Left hindlimb (tissue), 1 donor: ENCODE results near the gene ASTL.
"Not testable (repeated sequence)": the region's sequence is repeated elsewhere in the genome, so short reads cannot be mapped to it uniquely, and the experiment has no call there.

Source experiments
- DNase-seq: peaks from one replicate; pipeline ENCODE4 v3.0.0-alpha.2; 2018

ASTL gene

DNA sequence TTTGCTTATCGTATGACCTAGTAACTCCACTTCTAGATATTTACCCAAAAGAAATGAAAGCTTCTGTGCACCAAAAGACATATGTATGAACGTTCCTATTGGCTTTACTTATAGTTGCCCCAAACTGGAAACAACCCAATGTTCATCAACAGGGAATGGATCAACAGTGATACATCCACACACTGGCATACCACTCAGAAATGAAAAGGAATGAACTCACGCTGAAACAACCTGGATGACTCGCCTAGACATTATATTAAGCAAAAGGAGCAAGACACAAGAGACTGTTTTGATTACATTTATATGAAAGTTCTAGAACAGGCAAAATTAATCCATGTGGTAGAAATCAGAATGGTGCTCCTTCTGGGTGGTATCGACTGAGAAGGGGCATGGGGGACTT lies 40.9 kb downstream of the ASTL start:
- no peak for DNase-seq

DNA sequence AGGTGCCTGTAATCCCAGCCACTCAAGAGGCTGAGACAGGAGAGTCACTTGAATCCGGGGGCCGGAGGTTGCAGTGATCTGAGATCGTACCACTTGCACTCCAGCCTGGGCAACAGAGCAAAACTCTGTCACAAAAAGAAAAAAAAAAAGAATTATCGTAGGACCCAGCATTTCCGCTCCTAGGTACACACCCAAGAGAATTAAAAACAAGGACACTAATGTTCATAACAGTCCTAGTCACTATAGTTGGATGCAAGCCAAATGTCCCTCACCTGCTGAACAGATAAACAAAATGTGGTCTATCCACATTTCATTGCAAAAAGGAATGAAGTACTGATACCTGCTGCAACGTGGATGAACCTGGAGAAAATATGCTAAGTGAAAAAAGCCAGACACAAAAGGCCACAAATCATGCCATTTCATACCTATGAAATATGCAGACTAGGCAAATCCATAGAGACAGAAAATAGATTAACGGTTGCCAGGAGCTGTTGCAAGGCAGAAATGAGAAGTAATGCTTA lies 43.1 kb downstream of the ASTL start:
- no peak for DNase-seq

DNA sequence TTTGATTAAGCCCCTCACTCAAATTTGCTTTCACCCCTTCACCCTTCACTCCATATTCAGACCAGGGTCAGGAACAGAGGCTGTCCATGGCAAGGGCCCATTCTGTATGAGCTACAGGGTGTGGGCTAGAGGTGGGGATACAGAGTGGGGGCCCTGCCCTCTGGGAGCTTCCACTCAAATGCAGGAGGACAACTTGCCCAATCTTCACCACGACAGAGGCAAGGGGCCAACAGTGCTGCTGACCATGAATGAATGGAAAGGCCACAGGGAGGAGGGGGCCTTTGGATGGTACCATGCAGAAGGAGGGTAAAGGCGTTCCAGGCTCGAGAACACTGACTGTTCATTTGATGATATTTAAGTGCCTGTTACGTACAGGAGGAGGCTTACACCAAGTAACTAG lies 44.8 kb downstream of the ASTL start:
- DNase-seq = no peak

DNA sequence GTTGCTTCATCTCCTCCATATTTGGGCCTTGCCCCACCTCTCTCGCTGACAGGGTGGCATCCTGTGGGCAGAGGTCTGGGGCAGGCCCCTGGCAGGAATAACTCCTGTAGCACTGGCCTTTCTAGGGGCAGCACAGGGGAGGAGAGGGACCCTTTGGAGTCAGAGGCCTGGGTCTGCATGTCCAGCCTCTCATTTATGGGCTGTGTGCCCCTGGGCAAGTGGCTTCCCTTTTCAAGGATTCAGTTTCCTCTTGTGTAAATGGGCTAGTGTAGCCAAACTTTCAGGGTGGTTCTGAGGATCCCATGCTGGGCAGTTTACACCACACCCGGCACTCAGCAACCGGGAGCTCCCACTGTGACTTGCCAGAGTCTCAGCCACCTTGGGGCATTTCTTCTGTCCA lies 45.4 kb downstream of the ASTL start:
- DNase-seq = no peak

DNA sequence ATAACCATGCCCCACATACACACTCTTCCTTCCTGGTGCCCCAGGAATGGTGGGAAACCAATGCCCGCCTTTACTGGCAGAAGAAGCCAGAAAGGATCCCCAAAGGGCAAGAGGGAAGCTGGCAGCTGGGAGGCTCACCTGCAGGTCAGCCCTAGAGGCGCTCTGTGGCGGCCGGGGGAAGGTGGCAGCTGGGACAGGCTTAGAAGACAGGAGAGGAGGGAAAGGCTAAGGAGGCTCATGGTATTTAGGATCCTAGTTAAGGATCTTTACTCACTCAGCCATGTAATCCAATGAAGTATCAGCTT lies 45.8 kb downstream of the ASTL start:
- DNase-seq = no peak

DNA sequence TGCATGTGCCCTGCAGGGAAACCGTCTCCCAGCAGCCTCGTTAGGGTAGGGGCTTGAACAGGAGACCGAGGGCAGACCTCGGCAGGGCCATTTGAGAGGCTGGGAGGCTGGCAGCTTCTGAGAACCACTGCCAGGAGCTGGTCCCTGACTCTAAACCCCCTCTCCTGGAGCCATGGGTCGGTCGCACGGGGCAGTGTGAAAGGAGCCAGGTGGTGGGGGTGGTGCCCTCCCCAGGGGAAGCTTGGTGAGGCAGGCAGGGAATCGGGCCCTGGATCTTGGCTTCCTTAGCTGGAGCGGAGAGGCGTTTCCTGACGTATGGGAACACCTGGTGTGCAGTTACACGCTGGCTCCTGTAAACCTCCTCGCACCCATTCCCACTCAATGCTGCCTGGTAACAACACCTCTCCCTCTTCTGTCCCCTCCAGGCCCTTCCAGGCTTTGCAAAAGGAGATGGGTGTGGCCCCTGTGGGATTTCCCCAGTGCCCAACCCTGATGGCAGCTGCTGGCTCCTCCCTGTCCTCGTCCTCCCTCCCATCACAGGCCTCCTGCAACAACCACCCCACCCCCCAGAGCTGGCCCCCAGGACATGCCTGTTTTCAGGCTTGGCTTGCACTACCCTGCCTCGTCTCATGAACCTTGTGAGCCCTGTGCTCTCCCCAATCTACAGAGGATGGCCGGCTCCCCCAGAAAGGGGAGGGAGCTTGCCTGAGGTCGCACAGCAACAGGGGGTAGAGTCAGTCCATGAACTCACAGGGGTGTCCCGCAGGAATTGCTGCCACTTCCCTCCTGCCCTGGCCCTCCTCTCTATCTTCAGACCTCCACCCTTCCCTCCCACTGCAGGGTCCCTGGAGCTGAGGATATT lies 46.4 kb downstream of the ASTL start:
- DNase-seq = no peak

DNA sequence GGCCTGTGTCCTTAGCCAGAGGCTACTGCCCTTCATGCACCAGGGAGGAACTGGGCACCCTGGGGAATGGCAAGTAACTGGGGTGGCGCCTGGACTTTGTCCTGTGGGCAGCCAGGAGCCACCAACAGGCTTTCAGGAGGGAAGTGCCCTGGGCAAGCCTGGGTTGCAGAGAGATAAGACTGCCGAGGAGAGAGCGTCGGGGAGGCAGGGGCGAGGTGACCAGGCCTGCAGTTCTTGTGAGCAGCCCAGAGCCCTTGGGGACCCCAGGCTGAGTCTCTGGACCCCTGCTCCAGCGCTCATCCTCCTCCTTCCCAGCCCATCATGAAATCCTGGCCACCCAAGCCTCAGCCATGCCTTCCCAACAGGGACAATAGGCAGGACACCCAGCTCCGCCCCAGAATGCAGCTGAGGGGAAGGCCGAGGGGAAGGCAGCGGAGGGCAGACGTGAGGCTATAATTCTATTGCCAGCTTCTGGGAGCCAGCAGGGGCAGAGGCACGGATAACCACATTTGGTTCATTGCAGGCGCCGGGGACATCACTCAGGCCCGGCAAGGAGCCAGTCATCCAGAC lies 47.1 kb downstream of the ASTL start:
- DNase-seq = no peak

DNA sequence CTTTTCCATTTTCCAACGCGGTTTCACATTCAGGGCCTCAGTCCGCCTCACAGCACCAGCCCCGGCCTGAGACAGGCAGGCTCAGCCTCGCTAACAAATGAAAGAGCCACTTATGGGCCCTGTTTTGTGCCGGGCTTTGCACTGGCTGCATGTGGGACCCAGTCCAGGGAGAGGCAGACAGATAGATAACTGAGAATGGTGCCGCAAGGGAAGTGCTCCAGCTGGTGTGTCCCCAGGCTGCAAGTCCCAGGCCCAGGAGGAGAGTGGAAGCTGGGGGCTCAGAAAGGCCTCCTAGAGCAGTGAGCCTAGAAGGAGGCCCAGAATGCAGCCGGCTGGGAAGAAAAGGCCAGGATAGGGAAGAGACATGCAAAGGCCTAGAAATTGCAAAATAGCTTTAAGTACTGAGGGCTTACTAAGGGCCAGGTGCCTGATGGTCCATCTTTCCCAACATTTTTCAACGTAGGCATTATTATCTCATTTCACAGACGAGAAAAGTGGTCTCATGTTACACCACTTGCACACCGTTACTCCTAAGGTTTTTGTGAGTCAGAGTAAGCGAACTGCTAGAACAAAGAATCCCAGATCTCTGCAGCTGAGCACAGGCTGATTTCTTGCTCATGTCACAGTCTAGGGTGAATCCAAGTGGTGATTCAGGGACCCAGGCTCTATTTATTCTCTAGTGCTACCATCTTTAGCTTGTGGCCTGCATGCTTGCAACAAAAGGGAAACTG lies 47.9 kb downstream of the ASTL start:
- no peak for DNase-seq

DNA sequence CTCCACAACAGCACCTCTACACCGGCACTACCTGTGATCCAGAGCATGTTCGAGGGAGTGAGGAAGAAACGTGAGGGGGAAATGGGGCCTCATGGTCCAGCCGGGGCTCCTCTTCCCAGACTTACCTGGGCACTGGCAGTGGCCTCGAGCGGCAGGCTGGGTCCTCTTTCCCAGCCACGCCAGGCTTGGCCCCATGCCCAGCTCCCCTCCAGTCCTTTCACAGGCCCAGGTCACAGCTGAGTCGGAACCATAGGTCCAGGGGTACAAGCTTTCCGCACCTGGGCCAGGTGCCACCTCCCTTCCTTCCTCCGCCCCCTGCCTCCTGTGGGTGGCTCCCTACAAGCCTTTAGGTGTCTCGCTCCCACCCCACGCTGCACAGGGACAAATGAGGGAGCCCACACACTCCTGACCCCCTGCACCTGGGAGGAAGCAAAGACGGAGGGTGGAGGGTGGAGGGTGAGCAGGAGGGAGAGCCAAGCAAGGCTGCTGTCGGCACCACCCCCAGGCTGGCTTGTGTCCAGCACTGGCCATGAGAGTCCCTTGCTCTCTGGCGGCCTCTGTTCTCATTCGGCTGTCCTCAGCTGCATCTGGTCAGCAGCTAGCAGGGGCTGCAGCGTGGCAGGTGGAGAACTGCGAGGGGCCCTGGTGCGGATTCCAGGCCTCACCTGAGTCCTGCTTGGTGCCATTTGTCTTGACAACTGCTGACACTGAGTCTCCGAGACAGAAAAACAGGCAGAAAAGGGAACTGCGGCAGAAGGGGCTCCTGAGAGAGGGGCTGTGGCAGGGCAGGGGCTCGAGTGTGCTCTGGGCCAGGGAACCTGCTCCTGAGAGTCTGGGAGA lies 48.7 kb downstream of the ASTL start:
- no peak for DNase-seq

DNA sequence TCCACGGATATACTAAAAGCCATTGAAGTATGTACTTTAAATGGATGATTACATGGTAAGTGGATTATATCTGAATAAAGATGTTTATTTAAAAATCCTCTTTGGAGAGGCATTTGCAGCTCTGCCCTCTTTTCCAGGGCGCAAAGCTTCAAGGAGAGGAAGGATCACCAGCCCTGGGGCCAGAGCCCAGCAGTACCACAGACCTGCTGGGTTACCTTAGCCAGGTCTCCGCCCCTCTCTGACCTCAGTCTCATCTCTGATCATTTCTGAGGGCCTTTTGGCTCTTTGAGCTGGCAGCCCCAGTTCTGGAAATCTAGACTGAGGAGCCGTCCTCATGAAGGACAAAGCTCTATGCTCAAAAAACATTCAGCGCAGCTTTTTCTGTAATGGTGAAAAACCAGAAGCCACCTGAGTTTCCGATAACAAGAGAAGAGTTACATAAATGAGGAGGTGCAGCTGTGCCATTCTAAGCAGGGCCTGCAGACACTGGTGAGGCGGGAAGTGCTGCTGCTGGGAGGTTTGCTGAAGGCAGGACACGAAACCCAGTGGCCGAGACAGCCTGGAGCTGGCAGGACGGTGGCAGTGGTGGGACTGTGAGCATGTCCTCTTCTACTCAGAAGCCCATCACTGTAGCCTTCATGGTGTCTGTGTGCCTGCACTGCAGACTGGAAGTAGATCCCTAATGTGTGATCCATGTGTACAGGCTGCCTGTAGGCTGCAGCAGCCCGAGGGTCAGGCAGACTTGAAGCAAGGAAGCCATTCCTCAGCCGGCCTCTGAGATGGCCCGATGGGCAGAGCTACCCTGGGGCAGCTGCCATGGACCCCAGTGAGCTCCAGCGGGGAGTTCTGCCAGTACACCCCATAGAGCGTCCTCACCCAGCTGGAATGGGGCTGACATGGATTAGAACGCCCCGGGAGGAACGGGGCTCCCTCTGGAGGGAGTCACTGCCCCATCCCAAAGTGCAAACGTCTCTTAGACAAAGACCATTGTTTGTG lies 49.7 kb downstream of the ASTL start:
- DNase-seq = no peak

DNA sequence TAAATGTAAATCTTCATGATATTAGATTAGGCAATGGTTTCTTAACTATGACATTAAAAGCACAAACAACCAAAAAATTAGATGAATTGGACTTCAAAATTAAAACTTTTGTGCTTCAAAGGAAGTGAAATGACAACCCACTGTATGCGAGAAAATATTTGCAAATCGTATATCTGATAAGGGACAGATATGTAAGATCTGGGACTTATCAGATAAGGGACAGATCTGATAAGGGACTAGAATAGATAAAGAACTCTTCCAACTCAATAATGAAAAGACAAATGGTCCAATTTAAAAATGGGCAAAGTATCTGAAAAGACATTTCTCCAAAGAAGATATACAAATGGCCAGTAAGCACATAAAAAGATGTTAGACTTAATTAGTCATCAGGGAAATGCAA lies 51.2 kb downstream of the ASTL start:
- no peak for DNase-seq

DNA sequence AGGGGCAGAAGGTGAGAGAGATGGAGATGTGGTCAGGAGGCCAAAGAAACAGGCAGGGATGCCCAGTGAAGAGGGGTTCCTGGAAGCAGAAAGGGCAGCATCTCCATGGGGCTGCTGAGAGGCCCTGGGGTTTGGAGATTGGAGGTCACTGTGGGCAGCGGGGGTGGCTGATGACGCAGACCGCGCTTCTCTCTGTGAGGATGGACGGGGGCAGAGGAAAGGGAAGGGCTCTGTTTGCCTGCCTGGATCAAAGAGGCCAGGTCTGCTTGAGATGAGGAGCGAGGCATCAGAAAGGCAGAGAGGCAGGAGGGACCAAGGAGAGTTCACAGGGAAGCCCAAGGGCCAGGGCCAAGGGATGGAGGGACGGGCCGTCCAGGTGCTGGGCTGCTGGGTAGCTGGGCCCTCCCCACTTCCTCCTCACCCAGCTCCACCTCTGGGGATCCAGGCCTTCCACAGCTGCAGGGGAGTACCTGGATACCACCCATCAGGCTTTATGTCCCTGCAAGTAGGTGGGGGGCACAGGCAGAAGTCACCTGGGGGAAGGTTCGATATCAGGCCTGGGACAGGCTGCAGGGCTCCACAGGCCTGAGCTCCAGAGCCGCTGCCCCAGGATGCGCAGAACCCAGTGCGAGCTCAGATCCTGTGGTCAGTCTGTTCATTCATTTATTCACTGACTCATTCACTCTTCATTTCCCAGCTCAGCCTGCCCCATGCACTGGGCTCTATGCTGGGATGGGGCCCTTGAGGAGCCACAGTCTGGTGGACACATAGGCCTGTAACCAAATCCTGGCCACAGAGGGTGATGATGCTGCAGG lies 52.6 kb downstream of the ASTL start:
- no peak for DNase-seq

DNA sequence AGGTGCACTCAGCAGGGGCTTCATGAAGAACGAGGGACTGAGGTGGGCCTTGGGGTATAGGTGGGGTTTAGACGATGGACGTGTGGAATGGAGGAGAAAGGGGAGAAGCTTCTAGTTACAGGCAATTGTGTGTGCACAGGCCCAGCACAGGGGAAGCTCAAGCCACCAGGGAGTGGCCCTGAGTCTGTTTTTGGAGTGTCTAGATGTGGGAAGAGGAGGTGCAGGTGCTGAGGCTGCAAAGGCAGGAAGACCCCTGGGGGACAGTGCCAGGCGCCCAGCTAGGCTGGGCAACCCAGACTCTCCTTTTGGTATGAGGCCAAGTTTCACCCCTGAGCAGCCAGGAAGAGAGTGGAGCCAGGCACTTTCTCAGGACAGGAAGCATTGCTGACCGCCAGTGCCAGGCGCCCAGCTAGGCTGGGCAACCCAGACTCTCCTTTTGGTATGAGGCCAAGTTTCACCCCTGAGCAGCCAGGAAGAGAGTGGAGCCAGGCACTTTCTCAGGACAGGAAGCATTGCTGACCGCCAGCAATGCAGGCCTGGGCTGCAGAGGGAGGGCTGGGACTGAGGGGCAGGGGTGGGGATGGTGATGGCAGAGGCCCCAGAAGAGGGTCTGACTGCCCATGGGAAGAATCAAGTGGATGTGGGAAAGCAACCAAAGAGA lies 53.3 kb downstream of the ASTL start:
- DNase-seq = not testable (repeated sequence)

DNA sequence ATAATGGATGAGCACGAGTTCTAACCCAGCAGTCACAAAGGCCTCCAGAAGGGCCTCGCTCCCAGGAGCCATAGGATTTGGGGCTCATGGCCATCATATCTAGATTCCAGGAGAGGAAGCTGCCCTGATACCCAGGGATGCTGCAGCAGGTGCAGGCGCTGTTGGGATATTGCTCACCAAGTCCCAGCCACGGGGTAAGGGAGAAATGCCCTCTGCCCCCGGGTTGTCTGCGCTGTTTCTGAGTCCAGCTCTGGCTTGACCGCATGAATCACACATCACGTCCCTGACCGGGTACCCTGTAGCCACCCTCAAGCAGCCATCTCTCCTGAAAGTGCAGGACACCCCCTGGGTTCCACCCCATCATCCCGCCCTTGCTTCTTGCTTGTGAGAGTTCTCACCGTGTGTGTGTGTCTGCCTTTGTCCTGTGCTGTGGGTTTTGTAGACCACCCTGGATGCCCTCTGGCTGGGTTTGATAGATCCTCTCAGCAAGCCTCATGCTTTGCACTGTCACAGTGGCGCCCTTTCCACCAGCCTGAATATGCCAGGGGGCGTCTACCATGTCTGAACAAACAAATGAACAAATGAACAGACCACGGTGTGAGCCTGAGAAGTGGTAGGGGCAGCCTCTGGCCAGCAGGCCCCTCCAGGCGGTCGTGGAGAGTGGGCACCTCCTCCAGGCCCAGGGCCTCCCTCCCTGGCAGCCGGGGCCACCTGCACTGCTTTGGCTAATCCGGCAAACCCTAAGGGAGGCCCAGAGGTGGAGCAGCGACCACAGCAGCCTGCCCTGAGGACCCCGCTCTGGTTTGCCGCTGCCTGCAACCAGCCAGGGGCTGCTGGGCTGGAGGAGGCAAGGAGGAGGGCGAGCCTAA lies 54.1 kb downstream of the ASTL start:
- no peak for DNase-seq

DNA sequence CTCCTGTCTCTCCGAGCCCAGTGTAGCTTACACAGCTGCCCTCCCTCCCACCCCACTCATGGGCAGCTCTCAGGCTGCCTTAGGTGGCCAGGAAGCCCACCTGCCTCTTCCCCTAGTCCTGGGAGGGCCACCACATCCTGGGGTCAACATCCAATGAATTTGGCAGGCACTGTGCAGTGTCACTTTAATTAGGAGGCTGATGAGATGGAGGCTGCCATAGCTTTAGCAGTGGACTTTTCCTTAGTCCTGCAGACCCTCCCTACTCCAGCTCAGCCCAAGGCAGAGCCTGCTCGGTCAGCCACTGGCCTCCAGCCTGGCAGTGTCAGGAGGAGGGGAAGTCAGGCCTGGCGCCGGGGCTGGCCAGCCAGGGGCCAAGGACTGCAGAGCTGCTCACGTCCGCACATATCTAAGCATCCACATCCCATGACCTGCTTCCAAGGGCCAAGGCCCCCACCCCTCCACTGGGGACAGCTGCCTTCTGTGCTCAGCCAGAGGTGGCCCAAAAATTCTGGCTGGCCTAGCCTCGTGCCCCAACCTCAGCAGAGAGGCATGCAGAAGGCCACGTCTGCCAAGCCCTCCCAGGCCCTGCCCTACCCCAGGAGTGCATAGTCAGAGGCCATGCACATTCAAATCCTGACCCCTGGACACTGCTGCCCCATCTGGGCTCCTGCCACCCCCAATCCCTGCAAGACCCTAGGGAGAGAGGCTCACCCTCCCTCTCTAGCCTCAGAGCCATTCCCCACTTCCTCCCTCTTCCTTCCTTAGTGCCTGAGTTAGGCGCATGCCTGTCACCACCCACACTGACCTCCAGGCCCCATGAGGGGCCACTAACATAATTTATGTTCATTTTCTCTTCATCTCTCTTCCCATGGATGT lies 55.0 kb downstream of the ASTL start:
- DNase-seq = no peak

DNA sequence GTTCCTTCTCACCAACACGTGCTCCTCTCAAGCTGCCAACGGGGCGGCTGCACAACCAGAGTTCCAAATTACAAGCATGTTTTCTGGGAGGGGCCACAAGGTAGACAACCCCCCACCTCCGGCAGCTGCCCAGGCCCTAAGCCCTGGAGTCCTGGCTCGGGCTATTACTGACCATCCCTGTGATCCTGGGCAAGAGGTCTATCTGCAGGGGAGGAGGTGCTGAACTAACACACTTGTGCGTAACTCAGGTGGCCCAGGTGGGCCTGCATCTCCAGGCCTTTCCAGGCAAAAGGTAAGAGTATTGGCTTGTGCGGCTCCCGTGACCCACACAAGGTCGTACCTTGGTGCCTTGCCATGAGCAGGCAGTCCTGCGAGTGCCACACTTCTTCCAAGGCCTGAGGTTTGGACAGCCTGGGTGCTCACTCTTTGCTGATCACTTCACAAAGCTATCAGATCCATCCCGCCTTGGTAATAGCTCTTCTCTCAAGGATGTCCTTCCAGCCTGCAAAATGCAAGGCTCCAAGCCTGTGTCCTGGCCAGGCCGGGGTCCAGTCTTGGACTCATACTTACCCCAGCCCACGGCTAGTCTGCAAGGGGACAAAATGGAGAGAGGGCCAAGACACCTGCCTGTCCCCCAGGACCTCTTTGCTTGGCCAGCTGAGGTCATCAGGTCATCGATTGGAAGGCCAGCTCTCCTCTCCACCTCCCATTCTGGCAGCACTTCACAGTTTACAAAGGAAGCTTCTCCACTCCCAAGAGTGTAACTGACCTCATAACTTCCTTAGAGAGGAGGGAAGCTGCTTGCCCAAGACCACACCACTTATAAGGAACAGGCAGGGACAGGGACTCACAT lies 55.9 kb downstream of the ASTL start:
- no peak for DNase-seq

DNA sequence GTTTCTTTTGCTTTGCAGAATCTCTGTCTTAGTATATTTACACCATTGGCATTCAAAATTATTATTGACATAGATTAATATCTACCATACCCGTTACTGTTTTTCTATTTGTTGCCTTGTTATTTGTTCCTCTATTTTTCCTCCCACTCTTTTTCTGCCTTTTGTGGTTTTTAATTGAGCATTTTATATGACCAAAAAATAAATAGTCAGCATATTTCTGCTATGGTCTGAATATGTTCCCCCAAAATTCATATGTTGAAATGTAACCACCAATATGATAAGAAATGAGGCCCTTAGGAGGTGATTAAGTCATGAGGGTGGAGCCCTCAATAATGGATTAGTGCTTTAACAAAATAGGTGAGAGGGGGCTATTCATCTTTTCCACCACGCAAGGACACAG lies 57.3 kb downstream of the ASTL start:
- no peak for DNase-seq
